ENCODE data around the gene NXPE2.

Gene NXPE2

DNA sequence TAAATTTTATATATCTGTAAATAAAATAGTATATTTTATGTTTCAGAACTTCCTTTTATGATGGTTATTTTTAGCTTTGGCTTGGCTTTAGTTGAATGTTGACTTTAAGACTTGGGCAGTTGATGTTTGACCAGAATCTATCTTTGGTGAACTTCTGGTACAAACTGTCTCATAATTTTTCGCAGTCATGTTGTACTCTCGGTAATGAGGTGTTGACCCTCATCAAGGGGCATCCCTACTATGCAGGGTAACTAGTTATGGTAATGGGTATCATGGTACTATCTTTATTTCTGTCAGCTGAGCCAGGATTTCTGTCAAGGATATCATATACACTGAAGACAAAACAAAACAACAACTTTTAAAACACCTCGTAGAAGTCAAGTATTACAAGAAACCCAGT is 67.7 kb downstream of the NXPE2 start:
- DNase-seq: no peak
